ENCODE measurements around the gene ATP6V0A1.
A peak's percentile ranks its signal among the peaks of the same experiment; 100 is the strongest.
"Not testable (repeated sequence)": the region's sequence is repeated elsewhere in the genome, so short reads cannot be mapped to it uniquely, and the experiment has no call there.

Gene ATP6V0A1

GRCh38 chr17:42476411-42476810 lies 17.7 kb downstream of the ATP6V0A1 start:
- no peak for DNase-seq (ENCODE audit: low read depth)

DNA sequence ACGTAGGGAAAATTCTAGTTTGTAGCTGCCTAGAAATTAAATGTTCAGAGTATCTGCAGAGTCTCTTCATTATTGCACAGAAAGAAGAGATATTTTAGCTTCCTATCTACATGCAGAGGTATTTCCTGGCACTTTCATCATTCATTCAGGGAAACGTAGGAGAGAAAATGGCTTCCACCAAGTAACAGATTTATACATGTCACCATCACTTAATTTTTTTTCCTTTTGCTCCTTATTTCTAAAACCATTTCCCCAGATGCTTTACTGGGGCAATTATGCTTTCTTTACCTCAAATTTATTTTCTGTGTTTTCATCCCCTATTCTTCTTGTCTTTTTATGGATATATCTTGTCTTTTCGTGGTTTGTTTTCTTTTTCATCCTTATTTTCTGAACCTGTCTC lies 18.5 kb downstream of the ATP6V0A1 start:
- no peak for DNase-seq (ENCODE audit: low read depth)

DNA sequence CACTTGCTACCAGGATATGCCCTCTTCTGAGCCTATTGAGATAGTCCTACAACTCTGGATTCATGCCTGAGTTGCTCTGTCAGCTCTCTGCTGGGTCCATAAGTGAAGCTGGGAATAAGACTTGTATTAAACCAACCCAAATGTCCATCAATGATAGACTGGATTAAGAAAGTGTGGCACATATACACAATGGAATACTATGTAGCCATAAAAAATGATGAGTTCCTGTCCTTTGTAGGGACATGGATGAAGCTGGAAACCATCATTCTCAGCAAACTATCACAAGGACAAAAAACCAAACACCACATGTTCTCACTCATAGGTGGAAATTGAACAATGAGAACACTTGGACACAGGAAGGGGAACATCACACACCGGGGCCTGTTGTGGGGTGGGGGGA lies 19.1 kb downstream of the ATP6V0A1 start:
- not testable (repeated sequence) for DNase-seq (ENCODE audit: low read depth)

DNA sequence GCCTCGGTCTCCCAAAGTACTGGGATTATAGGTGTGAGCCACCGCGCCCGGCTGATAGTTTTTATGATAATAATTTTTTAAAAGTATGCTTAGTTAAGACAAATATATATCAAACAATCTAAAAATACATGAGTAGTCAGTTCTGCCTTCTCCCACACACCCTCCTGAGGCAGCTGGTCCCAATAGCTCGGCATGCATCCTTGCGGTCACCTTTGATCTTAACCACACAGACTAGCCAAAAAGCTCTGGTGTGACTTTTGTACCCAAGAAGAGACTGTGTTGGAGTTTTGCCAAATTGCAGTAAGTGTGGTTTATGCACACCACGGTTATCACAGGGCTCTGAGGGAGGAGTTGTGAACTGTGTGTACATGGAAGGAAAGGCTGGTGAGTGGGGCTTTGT lies 25.6 kb downstream of the ATP6V0A1 start:
- peak; percentile 66 for DNase-seq (ENCODE audit: low read depth)

DNA sequence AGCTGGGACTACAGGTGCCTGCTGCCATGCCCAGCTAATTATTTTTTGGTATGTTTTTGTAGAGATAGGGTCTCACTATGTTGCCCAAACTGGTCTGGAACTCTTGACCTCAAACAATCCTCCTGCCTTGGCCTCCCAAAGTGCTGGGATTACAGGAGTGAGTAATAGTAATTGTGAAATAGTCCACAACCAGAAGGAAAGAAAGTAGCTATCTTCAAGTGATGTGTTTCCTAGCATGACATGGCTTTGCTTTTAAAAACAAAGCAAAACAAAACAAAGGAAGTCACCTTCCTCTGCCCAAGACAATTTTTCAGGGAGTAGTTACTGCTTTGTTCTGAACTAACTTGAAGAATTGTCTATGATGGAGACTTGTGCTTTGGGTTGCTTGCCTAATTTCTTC lies 27.0 kb downstream of the ATP6V0A1 start:
- no peak for DNase-seq (ENCODE audit: low read depth)

DNA sequence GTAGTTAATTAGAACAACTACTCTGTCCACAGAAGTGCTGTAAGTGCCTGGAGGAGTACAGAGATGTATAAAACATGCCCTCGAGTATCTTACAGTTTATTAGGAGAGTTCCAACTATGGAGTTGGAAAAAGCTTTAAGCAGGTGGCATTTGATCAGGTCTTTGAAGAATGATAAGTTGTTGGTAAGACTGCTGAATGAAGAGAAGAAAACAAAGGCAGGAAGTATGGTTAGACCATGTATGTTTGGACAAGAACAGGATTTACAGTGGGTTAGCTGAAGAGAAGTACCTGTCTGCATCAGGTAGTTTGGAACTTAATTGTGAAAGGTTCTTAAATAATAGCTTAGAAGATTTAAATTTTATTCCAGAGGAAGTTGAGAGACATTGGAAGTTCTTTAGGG lies 29.4 kb downstream of the ATP6V0A1 start:
- DNase-seq (ENCODE audit: low read depth) = no peak

DNA sequence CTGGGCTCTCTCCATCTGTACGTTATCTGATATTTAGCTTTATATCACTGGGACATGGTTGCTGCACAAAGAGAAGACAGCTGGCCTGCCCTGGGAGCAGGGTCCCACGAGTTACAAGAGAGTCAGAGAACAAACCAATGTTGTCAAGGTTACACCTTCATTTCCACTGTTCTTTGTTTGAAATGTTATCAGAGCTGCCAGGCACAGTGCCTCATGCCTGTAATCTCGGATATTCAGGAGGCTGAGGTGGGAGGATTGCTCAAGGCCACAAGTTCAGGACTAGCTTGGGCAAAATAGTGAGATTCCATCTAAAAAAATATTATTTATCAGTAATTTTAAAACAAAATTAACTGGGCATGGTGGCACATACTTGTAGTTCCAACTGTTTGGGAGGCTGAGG lies 34.6 kb downstream of the ATP6V0A1 start:
- DNase-seq (ENCODE audit: low read depth) = no peak

GRCh38 chr17:42494673-42495072 lies 36.0 kb downstream of the ATP6V0A1 start:
- DNase-seq (ENCODE audit: low read depth) = no peak

GRCh38 chr17:42498828-42499227 lies 40.1 kb downstream of the ATP6V0A1 start:
- no peak for DNase-seq (ENCODE audit: low read depth)

GRCh38 chr17:42502091-42502490 lies 43.4 kb downstream of the ATP6V0A1 start:
- no peak for DNase-seq (ENCODE audit: low read depth)

- no peak for DNase-seq (ENCODE audit: low read depth)
Observed at GRCh38 chr17:42502926-42503325, 44.2 kb downstream of the ATP6V0A1 start.

DNA sequence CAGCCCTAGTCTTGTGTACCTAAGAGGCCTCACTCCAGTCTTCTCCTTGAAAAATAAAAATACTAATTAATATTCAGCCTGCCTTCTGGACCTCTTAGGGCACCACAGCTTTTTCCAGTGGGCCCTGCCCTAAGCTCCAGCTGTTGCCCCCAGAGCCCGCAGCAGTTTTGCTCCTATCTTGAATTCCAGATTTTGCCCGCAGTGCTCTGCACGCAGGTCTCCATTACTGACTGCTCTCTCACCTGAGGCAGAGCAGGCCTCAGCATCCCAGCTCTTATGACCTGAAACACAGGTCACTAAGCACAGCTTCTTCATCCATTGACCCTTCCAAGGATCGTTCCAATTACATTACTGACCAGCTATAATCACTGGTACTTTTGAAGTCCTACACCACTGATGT lies 49.0 kb downstream of the ATP6V0A1 start:
- DNase-seq (ENCODE audit: low read depth) = no peak

- no peak for DNase-seq (ENCODE audit: low read depth)
Observed at GRCh38 chr17:42508426-42509165, 49.9 kb downstream of the ATP6V0A1 start.

GRCh38 chr17:42509409-42509808 lies 50.7 kb downstream of the ATP6V0A1 start:
- no peak for DNase-seq (ENCODE audit: low read depth)

DNA sequence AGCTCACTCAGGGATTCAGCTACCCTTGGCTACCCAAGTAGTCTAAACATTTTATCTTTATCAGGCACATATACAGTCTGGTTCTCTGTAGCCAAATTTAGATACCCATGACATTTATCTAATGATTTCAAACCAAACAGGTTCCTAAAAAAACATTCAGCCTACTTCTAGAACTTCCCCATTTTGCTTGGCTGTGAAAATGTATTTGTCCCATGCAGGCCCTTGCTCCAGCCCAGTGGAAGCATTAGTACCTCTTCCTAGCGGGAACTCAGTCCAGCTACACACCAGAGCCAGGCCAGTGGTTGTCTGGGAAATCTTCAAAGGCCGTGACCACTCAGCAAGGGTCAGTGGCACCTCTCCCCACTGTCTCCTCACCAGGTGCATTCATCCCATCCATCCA lies 51.2 kb downstream of the ATP6V0A1 start:
- no peak for DNase-seq (ENCODE audit: low read depth)

GRCh38 chr17:42512246-42512645 lies 53.6 kb downstream of the ATP6V0A1 start:
- DNase-seq (ENCODE audit: low read depth) = no peak

GRCh38 chr17:42512733-42513251 lies 54.1 kb downstream of the ATP6V0A1 start:
- no peak for DNase-seq (ENCODE audit: low read depth)

GRCh38 chr17:42513686-42514085 lies 55.0 kb downstream of the ATP6V0A1 start:
- no peak for DNase-seq (ENCODE audit: low read depth)

DNA sequence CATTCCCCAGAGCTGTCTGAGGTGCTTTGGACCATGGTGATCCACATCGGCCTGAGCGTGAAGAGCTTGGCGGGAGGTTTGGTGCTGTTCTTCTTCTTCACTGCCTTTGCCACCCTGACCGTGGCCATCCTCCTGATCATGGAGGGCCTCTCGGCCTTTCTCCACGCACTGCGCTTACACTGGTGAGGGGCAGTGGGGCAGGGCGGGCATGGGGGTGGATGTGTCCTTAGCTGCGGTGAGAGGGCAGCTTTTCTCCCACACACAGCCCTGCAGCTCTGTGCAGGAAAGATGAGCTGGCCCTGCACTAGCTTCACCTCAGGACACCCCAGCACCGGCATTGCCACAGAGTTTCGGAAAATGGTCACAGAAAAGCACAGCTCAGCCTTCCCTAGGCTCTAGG lies 55.6 kb downstream of the ATP6V0A1 start:
- DNase-seq (ENCODE audit: low read depth) = no peak

DNA sequence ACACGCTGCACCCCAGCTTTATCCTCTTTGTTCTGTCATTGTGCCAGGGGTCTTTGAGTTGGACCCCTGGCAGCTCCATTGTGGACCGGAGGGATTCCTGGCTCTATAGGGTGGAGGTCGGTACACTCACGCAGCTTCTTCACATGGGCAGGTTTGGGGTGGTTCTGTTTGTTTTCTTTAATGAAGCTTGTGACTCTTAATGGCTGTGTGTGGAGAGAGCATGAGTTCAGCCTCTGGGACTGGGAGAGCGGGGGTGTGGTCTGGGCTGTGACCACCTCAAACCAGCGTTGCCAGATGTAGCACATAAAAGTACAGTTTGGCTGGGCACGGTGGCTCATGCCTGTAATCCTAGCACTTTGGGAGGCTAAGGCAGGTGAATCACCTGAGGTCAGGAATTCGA lies 56.2 kb downstream of the ATP6V0A1 start:
- no peak for DNase-seq (ENCODE audit: low read depth)

GRCh38 chr17:42517516-42517915 lies 58.8 kb downstream of the ATP6V0A1 start:
- DNase-seq (ENCODE audit: low read depth) = peak; percentile 37

- DNase-seq (ENCODE audit: low read depth) = no peak
Observed at GRCh38 chr17:42518046-42518754, 59.5 kb downstream of the ATP6V0A1 start.

DNA sequence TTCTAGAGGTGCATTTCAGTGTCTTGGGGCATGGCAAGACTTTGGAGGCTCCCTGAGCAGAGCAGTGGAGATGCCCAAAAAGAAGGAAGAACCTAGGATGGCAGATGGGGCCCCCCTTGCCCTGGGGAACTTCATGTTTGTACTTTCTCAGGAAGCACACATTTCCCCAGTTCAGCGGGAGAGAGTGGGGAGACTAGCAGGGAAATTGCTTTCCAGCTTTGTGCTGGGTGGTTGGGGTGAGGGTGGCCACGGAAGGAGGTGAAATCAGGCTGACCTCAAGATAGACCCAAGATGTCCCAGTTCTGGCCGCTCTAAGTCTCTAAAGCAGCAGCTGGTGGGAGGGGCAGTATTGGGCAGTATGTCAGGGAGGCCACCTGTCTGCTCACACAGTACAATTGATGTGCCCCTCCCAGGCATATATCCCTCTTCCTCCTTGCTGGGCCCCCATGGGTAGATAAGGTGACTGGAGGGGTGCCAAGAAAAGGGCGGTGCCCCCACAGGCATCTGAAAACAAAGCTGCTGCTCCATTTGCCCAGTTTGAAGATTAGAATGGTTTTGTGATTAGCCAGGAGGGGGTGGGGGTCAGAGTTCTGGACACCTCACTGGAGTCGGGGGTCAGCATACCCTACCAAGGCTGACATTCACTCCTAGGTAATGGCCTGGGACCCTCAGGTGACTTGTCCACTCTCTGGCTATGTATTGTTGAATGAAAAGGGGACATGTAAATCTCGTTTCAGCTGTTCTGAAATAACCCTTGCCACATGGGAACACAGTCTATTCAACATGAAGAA lies 60.3 kb downstream of the ATP6V0A1 start:
- no peak for DNase-seq (ENCODE audit: low read depth)

Data from T-helper 22 cell (primary cell).